H9 (cell line): Measurements from ENCODE around the gene DUSP11. TPM values are rescaled to one million over a fixed set of nuclear protein-coding genes. Genes with fewer than 3 reads are reported as not detected.
"Not testable (repeated sequence)": the region's sequence is repeated elsewhere in the genome, so short reads cannot be mapped to it uniquely, and the experiment has no call there.

ENCODE experiments used
- DNase-seq: peaks from one replicate; pipeline ENCODE4 v3.0.0-alpha.2; 2017
- H2AFZ ChIP-seq: one replicate; pipeline ENCODE4 v1.6.1; 2013; ENCODE audit warnings: mild to moderate bottlenecking, low read length, control low read depth, moderate library complexity
- H2AK5ac ChIP-seq: 2 replicates; pipeline ENCODE4 v1.6.1; 2013; ENCODE audit warnings: low read length, control low read depth, mixed read lengths; ENCODE audit not compliant: insufficient read length
- H2BK120ac ChIP-seq: one replicate; pipeline ENCODE4 v1.6.1; 2013; ENCODE audit warnings: low read depth, mild to moderate bottlenecking, low read length, control low read depth, inconsistent platforms; ENCODE audit not compliant: poor library complexity, severe bottlenecking
- H2BK12ac ChIP-seq: 2 replicates; pipeline ENCODE4 v1.6.1; 2013; ENCODE audit warnings: low read length, control low read depth, mixed read lengths, low read depth; ENCODE audit not compliant: insufficient read length
- H2BK15ac ChIP-seq: 2 replicates; pipeline ENCODE4 v1.6.1; 2013; ENCODE audit warnings: low read depth, low read length, control low read depth
- H2BK20ac ChIP-seq: one replicate; pipeline ENCODE4 v1.6.1; 2013; ENCODE audit warnings: low read depth, mild to moderate bottlenecking, low read length, control low read depth, inconsistent platforms; ENCODE audit not compliant: poor library complexity, severe bottlenecking
- H2BK5ac ChIP-seq: 2 replicates; pipeline ENCODE4 v1.6.1; 2013; ENCODE audit warnings: low read length, control low read depth, mixed read lengths; ENCODE audit not compliant: insufficient read length
- H3K14ac ChIP-seq: 2 replicates; pipeline ENCODE4 v1.6.1; 2013; ENCODE audit warnings: low read length, control low read depth; ENCODE audit not compliant: insufficient read depth
- H3K18ac ChIP-seq: 2 replicates; pipeline ENCODE4 v1.6.1; 2013; ENCODE audit warnings: low read depth, mild to moderate bottlenecking, mixed read lengths, low read length, control low read depth; ENCODE audit not compliant: insufficient read length
- H3K23ac ChIP-seq: 2 replicates; pipeline ENCODE4 v1.6.1; 2013; ENCODE audit warnings: low read length, control low read depth, mixed read lengths, low read depth; ENCODE audit not compliant: insufficient read length
- H3K23me2 ChIP-seq: 2 replicates; pipeline ENCODE4 v1.6.1; 2013; ENCODE audit warnings: low read depth, mild to moderate bottlenecking, mixed read lengths, low read length, control low read depth; ENCODE audit not compliant: insufficient read length, poor library complexity, severe bottlenecking
- H3K27ac ChIP-seq: 2 replicates; pipeline ENCODE4 v1.5.1; 2013; ENCODE audit warnings: low read length, control low read depth, mixed read lengths, low read depth; ENCODE audit not compliant: insufficient read length
- H3K27me3 ChIP-seq: 2 replicates; pipeline ENCODE4 v1.6.1; 2013; ENCODE audit warnings: low read length, control low read depth, inconsistent platforms; ENCODE audit not compliant: insufficient read depth
- H3K4ac ChIP-seq: 2 replicates; pipeline ENCODE4 v1.6.1; 2013; ENCODE audit warnings: low read depth, mild to moderate bottlenecking, control low read depth, inconsistent platforms, low read length, moderate library complexity
- H3K4me1 ChIP-seq: 2 replicates; pipeline ENCODE4 v1.6.1; 2013; ENCODE audit warnings: low read length, control low read depth, inconsistent platforms; ENCODE audit not compliant: insufficient read depth
- H3K4me2 ChIP-seq: 2 replicates; pipeline ENCODE4 v1.6.1; 2013; ENCODE audit warnings: low read length, control low read depth, mixed read lengths; ENCODE audit not compliant: insufficient read length, insufficient read depth
- H3K56ac ChIP-seq: 2 replicates; pipeline ENCODE4 v1.6.1; 2013; ENCODE audit warnings: low read depth, mild to moderate bottlenecking, mixed read lengths, low read length, control low read depth; ENCODE audit not compliant: insufficient read length
- H3K79me1 ChIP-seq: 2 replicates; pipeline ENCODE4 v1.6.1; 2013; ENCODE audit warnings: low read depth, mild to moderate bottlenecking, moderate library complexity, low read length, control low read depth, inconsistent platforms; ENCODE audit not compliant: insufficient read depth, poor library complexity, severe bottlenecking
- H3K79me2 ChIP-seq: 2 replicates; pipeline ENCODE4 v1.6.1; 2013; ENCODE audit warnings: low read length, control low read depth, inconsistent platforms; ENCODE audit not compliant: insufficient read depth
- H3K9ac ChIP-seq: 2 replicates; pipeline ENCODE4 v1.6.1; 2013; ENCODE audit warnings: low read length, control low read depth, mixed read lengths; ENCODE audit not compliant: insufficient read length; ENCODE audit errors: extremely low read depth
- H3K9me3 ChIP-seq: one replicate; pipeline ENCODE4 v1.6.1; 2013; ENCODE audit warnings: low read depth, low read length, inconsistent platforms; ENCODE audit not compliant: control insufficient read depth
- H3T11ph ChIP-seq: one replicate; pipeline ENCODE4 v1.6.1; 2013; ENCODE audit warnings: mild to moderate bottlenecking, low read length, control low read depth, inconsistent platforms
- H4K20me1 ChIP-seq: one replicate; pipeline ENCODE4 v1.6.1; 2013; ENCODE audit not compliant: control insufficient read depth, insufficient read length, insufficient read depth
- H4K5ac ChIP-seq: 2 replicates; pipeline ENCODE4 v1.6.1; 2013; ENCODE audit warnings: low read depth, mild to moderate bottlenecking, mixed read lengths, low read length, control low read depth; ENCODE audit not compliant: insufficient read length
- H4K8ac ChIP-seq: replicated peaks from 2 replicates; pipeline ENCODE4 v1.6.1; 2013; ENCODE audit warnings: low read length, control low read depth, mixed read lengths, low read depth; ENCODE audit not compliant: insufficient read length
- H4K91ac ChIP-seq: 2 replicates; pipeline ENCODE4 v1.6.1; 2013; ENCODE audit warnings: low read depth, mild to moderate bottlenecking, moderate library complexity, mixed read lengths, low read length, control low read depth; ENCODE audit not compliant: insufficient read length
- H3K27ac Mint-ChIP-seq, 3 experiments: 2 replicates in 2 of 3; 3 replicates in 1 of 3; pipeline ENCODE4 v1.8.0; 2020 to 2021; ENCODE audit warnings: mixed read lengths in 3 of 3, mild to moderate bottlenecking in 1 of 3, moderate library complexity in 1 of 3
- H3K27me3 Mint-ChIP-seq: 2 replicates; pipeline ENCODE4 v1.8.0; 2021; ENCODE audit warnings: low read depth, mild to moderate bottlenecking, moderate library complexity, mixed read lengths
- H3K36me3 Mint-ChIP-seq, 3 experiments: 2 replicates in 2 of 3; 3 replicates in 1 of 3; pipeline ENCODE4 v1.8.0; 2020 to 2021; ENCODE audit warnings: low read depth in 3 of 3, mixed read lengths in 3 of 3; ENCODE audit not compliant: insufficient read depth in 1 of 3
- H3K4me1 Mint-ChIP-seq, 2 experiments: 2 replicates each; pipeline ENCODE4 v1.8.0; 2020; ENCODE audit warnings: mixed read lengths in 2 of 2
- H3K4me3 Mint-ChIP-seq, 2 experiments: 2 replicates in 1 of 2; 3 replicates in 1 of 2; pipeline ENCODE4 v1.8.0; 2020 to 2021; ENCODE audit warnings: mild to moderate bottlenecking in 2 of 2, mixed read lengths in 2 of 2, moderate library complexity in 1 of 2
- H3K9me3 Mint-ChIP-seq, 2 experiments: 2 replicates in 1 of 2; 3 replicates in 1 of 2; pipeline ENCODE4 v1.8.0; 2020; ENCODE audit warnings: mild to moderate bottlenecking in 2 of 2, mixed read lengths in 2 of 2, moderate library complexity in 1 of 2
- WGBS: extraction: QIAGEN DNeasy Blood & Tissue Kit; methylation state at CpG from one replicate; pipeline ENCODE4 v1.1.7; 2013; ENCODE audit warnings: missing lambda C conversion rate, low lambda C conversion rate, mixed read lengths; ENCODE audit not compliant: insufficient read length; ENCODE audit errors: extremely low coverage; 5-methylcytosine and 5-hydroxymethylcytosine counted together
- total RNA-seq: library from RNA; stranded (reverse); gene quantifications from 2 replicates; pipeline ENCODE4 v1.2.1, GENCODE V29; 2021
- TF ChIP-seq, protein P1 (sequence below): fragments of 200-600 bp; sonication (generic); conservative IDR thresholded peaks from 3 replicates; pipeline ENCODE4 v1.8.0; 2021; ENCODE audit warnings: antibody characterized with exemption, mild to moderate bottlenecking

Gene DUSP11
- total RNA-seq, 1 experiment from 2014 or later, result 21.4 TPM

DNA sequence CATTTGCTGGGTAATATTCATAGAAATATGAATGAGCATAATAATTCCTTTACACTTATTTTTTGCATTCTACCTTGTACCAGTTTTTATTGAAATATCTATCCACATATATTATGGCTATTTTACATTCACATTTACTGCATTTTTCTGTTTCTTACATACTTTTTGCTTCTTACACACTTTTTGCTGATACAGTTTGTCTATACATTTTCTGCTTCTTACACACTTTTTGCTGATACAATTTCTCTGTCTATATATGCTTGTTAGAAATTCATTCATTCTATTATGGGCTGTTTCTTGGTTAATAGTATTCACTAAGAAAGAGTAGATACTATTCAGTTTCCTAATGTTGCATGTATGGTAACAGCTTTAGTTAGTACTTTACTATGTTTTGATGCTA is 32.0 kb upstream of the DUSP11 start:
- no peak overlapping the region for H3K23ac ChIP-seq
- no peak overlapping the region for H4K5ac ChIP-seq
- Mint-ChIP-seq H3K4me1 (no peaks in the 10 kb centered on the region), H3K27me3 (peaks cover 48% of the 10 kb centered on the region), H3K9me3 (no peaks in the 10 kb centered on the region), H3K4me3 (no peak overlapping the region), H3K36me3 (no peaks in the 10 kb centered on the region), H3K27ac (no peak overlapping the region)
- H3K9ac ChIP-seq, result no peak overlapping the region
- no peak overlapping the region for H3K18ac ChIP-seq
- H2BK12ac ChIP-seq, result no peak overlapping the region
- H3T11ph ChIP-seq, result no peak overlapping the region
- H3K79me2 ChIP-seq, result no peaks in the 10 kb centered on the region
- H2AK5ac ChIP-seq, result no peak overlapping the region
- H2BK120ac ChIP-seq, result no peak overlapping the region
- no peaks in the 10 kb centered on the region for H4K20me1 ChIP-seq
- no peak overlapping the region for H2AFZ ChIP-seq
- no peak overlapping the region for H3K27ac ChIP-seq
- TF ChIP-seq, protein P1, sequence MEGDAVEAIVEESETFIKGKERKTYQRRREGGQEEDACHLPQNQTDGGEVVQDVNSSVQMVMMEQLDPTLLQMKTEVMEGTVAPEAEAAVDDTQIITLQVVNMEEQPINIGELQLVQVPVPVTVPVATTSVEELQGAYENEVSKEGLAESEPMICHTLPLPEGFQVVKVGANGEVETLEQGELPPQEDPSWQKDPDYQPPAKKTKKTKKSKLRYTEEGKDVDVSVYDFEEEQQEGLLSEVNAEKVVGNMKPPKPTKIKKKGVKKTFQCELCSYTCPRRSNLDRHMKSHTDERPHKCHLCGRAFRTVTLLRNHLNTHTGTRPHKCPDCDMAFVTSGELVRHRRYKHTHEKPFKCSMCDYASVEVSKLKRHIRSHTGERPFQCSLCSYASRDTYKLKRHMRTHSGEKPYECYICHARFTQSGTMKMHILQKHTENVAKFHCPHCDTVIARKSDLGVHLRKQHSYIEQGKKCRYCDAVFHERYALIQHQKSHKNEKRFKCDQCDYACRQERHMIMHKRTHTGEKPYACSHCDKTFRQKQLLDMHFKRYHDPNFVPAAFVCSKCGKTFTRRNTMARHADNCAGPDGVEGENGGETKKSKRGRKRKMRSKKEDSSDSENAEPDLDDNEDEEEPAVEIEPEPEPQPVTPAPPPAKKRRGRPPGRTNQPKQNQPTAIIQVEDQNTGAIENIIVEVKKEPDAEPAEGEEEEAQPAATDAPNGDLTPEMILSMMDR, result no peak
- no peaks in the 10 kb centered on the region for H3K23me2 ChIP-seq
- no peak overlapping the region for H4K91ac ChIP-seq
- no peak overlapping the region for H3K4me2 ChIP-seq
- H3K4me1 ChIP-seq, result no peaks in the 10 kb centered on the region
- H2BK20ac ChIP-seq, result no peak overlapping the region
- no peaks in the 10 kb centered on the region for H3K79me1 ChIP-seq
- DNase-seq, result no peak
- H3K27me3 ChIP-seq, result no peaks in the 10 kb centered on the region; the same call in 1 of the 2 replicates
- H2BK15ac ChIP-seq, result no peak overlapping the region
- H3K9me3 ChIP-seq, result no peaks in the 10 kb centered on the region
- H3K14ac ChIP-seq, result no peak overlapping the region
- no peak overlapping the region for H2BK5ac ChIP-seq
- no peak overlapping the region for H3K4ac ChIP-seq
- H4K8ac ChIP-seq, result no peak overlapping the region
- no peak overlapping the region for H3K56ac ChIP-seq

DNA sequence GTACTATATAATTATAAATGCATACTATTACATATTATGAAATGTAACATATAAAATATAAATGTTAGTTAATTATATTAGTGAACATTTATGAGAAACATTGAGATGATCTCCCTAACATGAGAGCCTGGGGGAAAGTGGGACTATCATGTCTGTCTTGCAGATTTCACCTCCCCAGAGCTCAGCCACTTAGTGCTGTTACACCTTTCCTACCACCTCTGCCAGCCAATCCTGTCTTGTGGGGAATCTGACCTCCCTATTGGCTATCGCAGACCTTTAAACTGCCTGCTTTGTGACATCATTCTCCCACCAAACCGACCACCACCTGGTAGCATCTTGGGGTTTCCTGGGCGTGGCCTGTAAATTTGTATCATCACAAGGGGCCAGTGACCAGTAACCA is 4.0 kb upstream of the DUSP11 start, which contains the start of gene C2orf78:
C2orf78 (plus strand) TSS at position 301 of the 400 bp plus-strand sequence. CDS start 127 bp downstream, outside the sequence.
- H3K56ac ChIP-seq, H2BK15ac ChIP-seq, DNase-seq, H3K79me2 ChIP-seq, H3K9me3 Mint-ChIP-seq, H3T11ph ChIP-seq, H3K4me1 ChIP-seq, H3K4me2 ChIP-seq, H3K9me3 ChIP-seq, H2BK20ac ChIP-seq, H3K4me1 Mint-ChIP-seq, H2BK5ac ChIP-seq, H3K4me3 Mint-ChIP-seq, H3K27me3 Mint-ChIP-seq, H4K8ac ChIP-seq, H2AK5ac ChIP-seq, H4K5ac ChIP-seq, H2BK12ac ChIP-seq, H3K79me1 ChIP-seq, H3K27me3 ChIP-seq, H4K91ac ChIP-seq, H3K4ac ChIP-seq, H3K18ac ChIP-seq, H4K20me1 ChIP-seq, H3K9ac ChIP-seq, H3K27ac Mint-ChIP-seq, H3K23ac ChIP-seq, H3K14ac ChIP-seq, H3K27ac ChIP-seq, H3K36me3 Mint-ChIP-seq, H3K23me2 ChIP-seq, H2BK120ac ChIP-seq: not testable (repeated sequence)
- no CpG with 5 or more reads among the region's 3 CpGs for WGBS
- H2AFZ ChIP-seq, result peak within 1 kb of the TSS; percentile 62
